GM21786 (cell line): Measurements from ENCODE around the gene MGMT.

Experiments
- ATAC-seq: cut with Tn5 transposase; IDR thresholded peaks from one replicate; pipeline ENCODE4 v1.9.1; 2021; ENCODE audit not compliant: unreplicated experiment

The MGMT gene

DNA sequence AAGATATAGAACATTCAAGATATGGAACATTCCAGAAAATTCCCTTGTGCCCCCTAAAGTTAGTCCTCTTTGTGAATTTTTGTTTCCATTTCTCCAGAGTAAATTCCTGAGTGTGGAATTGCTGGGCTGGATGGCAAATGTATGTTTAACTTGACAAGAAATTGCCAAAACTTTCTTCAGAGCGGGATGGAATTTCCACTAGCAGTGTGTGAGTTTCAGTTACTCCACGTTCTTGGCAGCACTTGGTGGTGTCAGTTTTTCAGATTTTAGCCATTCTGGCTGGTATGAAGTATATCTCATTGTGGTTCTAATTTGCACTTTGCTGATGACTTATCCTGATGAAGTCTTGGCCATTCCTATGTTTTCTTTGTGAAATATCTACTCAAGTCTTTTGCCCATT lies 71.2 kb downstream of the MGMT start:
- no peak for ATAC-seq

DNA sequence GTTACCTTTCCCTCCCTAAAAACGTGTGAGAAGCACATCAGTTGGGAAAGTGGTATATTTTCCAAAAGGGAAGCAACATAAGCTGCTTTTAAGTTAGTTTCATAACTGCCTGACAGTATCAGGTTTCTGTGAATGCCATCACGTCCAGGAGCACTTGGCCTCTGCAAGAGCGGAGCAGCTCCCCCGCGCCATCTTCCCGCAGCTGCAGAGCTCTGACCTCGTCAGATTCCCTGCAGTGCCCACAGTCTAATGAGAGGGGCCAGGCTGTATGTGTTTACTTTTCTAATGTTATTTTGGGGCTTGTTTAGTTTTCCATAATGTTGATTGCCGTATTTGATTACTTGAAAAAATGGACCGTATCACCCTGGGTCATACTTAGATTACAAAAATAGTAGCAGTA lies 74.2 kb downstream of the MGMT start:
- no peak for ATAC-seq

DNA sequence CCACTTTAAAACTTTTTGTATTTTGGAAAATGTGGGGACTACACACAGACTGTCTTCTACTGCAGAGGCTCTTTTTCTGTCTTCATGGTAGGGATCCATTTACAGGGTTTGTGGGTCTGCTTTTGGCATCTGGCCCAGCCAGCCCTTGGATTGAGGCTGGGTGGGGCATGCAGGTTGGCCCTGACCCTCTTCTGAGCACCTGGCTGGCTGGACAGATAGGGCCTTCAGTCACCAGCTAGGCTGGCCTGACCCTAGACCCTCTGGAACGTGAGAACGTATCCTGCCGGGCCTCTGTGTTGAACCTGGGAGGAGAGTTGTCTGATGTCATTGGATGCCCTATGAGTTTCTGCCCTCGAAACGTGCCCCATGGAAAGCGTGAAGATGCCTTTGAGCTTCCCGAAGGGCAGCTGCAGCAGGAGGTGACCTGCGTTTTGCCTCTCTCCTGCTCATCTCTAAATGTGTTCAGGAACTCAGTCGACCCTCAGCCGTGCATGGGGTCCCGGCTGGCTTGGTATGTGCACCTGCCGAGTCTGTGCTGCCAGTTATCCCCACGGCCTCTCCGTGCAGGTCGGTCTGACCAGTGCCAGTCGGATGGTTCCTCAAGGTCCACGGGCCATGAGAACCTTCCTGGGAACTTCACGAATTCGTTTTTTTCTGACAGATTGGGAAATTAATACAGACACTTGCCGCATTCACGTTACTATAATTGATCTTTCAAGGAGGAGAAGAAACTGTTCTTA lies 74.9 kb downstream of the MGMT start:
- ATAC-seq, result no peak

DNA sequence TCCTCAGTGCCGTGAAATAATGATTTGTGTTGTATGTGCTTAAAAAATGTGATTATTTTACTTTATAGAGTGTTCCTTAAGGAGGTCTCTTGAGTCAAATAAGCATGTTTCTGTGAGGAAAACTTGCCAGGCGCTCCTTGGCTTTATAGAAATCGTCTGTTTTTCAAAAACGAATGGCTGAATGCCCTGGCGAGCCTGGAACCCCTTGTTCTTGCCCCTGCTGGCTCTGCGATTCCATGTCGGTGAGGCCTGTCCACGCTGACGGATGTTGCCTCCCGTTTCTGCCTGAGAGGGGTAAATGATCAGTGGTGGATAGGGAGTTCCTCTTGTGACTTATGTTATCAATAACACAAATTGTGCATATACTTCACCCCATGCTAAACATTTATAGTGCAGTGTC lies 75.5 kb downstream of the MGMT start:
- no peak for ATAC-seq

DNA sequence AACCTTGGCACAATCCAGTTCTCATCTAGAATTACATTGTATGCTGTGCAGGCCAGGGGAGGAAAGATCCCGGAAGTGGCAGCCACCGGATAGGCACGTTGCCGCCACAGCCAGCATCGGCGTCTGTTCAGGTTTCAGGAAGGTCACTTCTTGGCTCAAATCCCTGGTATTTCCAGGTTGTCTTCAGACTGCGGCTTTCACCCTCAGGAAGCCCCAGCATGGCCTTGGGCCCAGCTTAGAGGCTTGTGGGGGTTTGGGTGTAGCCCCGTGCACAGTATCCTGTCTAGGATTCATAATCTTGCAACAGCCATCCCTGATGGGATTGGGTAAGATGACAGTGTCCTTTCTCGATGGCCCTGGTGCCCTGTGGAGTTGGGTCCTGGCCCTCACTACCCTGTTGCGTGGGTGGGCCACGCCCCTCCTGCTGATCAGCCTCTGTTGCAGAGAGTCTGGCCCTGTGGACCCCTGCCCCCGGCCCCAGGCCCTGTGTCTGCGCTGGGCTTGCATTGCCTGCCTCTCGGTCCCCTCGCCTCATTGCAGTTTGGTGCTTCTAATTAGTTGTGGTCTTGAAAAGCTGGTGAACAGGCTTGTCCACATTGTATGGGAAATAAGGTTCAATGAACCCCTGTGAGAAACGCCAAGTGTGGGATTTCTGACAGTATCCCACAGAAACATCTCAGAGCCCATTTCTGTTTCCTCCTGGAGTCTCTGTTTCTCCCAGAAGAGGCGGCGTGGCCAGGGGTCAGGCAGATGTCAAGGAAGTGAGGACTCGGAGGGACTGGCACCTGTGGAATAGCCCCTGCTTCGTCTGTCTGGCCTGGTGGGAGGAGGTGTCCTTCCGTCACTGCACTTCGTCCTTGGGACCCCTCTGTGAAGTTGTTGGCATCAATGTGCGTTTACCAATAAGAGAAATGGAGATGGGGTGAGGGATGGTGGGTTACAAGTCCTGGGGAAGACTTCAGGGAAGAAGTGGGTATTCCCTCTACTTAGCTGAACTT lies 77.5 kb downstream of the MGMT start:
- no peak for ATAC-seq

DNA sequence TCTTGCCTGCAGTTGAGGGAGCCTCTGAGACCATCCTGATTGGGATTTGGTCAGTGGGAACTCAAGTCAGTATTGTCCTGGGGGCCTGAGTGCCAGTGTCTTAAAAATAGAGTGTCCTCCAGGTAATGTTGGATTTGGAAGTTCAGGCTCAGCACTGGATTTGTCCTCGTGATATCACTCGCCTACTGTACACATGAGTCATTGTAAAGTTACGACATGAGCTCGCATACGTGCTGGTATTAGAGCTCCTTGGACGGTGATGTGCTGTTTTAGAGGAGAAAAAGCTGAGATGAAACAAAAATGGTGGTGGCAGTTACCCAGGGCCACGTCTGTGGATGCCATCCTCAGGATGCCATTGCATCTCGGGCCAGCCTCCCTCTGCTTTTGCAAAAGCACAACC lies 78.2 kb downstream of the MGMT start:
- no peak for ATAC-seq

DNA sequence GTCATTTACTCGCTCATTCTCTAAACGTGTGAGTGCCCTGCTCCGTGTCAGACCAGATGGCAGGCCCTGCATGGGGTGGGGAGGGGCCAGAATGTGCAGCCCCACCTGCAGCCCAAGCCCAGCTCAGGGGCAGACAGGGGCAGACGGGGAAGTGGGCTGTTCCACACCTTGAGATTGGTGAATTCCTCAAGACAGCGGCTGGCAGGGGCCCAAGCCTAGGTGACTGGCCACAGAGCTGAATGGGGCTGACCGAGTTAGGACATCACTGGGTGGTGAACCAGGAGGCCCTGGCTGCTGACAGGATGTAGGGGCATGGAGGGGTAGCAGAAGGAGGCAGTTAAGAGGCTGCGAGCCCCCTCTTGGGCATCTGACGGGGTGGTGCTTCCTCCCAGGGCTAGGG lies 79.1 kb downstream of the MGMT start:
- no peak for ATAC-seq

DNA sequence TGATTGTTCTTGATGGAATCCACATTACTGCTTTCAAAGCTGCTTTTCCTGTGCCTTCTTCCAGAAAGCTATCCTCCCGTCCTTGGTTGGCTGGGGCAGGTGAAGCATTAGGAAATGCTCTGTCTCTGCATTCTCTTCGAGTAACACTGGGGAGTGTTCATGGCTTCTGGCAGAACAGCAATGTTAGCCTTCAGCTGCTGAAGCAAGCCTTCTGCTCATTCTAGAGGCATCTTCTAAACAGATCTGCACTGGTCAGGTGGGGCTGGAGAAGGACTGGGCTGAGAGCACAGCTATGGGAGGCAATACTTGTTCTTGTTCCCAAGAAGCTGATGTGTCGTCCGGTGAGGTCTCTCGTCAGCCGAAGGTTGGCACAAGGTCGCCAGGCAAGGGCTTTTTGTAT lies 80.6 kb downstream of the MGMT start:
- no peak for ATAC-seq

DNA sequence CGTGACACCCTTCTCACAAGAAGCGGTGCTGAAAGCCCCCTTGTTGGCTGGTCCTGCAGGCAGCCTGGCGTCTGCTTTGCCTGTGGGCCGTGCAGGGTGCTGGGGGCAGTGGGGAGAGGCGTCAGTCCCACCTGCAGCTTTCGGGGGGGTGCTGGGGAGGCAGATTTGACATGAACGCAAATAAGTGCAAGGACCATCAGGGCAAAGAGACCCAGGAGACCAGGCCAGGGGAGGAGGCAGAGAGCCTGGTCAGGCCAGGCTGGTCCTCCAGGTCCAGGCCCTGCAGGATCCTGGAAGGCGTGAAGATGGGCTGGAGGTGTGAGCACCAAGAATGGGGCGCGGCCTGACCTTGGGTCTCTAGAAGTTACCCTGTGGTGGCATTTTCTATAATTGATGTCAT lies 81.6 kb downstream of the MGMT start:
- no peak for ATAC-seq

DNA sequence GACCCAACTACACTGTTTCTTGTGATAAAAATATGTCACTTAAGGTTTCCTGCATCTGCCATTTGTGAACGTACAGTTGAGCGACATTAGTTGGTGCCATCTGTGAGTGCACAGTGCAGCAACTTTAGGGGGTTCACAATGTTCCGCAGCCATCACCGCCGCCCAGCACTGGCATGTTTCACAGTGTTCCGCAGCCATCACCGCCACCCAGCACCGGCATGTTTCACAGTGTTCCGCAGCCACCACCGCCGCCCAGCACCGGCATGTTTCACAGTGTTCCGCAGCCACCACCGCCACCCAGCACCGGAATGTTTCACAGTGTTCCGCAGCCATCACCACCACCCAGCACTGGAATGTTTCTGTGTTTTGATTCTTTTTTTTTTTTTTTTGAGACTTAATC lies 83.0 kb downstream of the MGMT start:
- ATAC-seq, result no peak

DNA sequence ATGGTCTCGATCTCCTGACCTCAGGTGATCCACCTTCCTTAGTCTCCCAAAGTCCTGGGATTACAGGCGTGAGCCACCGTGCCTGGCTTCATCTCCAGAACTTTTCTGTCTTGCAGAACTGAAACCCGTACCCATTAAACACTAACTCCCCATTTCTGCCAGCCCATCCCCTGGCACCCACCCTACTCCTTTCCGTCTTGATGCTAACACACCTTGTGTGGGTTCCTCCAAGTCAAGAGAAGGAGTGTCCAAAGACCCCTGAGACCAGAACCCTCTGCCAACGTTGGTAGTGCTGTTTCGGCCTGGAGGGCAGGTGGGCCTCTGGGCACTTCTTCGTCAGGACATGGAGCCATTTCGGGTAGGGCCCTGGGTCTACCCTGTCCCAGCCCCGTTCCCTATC lies 83.6 kb downstream of the MGMT start:
- ATAC-seq, result no peak

DNA sequence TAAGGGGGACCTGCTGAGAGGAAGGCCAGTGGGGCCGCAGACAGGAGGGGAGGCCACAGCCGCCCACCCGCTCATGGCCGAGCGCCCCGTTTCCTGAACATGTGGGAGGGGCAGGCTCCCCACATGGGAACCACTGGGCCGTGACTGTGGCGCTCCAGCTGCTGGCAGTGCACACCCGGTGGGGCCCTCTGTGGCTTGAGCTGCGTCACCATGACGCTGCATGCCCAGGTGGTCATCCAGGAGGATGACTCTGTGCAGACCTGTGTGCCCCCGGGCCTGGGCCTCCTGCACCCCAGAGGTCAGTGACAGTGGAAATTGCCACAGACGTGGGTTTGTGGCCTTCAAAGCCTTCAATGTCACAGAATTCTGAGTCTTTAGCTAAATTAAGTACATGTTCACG lies 85.1 kb downstream of the MGMT start:
- ATAC-seq, result peak; percentile 73

DNA sequence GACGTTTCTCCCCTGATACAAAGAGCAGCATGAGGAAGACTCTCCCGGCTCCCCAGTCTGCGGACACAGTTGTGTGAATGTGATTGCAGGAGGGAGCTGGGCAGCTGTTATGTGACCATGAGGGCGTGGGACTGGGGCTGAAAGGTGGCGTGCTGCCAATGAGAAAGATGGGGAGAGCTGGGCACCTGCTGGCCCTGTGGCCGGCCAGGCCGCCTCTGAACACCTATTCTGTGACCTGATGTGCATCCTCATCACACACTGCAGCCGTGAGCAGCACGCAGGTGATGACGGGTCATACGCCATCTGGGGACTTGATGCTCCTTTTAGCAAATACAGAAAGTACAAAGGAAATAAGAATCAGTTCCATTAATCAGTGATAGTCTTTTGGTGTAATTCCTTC lies 86.9 kb downstream of the MGMT start:
- no peak for ATAC-seq

DNA sequence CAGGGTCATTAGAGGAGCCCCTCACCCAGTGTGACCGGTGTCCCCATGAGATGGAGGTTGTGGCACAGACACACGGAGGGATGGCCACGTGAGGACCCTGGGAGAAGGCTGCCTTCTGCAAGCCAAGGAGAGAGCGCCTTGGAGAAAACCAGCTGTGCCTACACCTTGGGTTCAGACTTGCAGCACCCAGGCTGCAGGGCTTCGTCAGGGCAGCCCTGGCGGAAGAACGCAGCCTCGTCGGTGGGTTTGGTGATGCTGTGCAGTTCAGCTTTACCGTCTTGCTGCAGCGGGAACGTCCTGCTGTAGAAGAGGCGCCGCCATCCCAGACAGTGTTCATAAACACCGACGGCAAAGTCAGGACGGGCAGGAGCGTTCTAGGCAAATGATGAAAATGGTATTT lies 89.3 kb downstream of the MGMT start:
- no peak for ATAC-seq

DNA sequence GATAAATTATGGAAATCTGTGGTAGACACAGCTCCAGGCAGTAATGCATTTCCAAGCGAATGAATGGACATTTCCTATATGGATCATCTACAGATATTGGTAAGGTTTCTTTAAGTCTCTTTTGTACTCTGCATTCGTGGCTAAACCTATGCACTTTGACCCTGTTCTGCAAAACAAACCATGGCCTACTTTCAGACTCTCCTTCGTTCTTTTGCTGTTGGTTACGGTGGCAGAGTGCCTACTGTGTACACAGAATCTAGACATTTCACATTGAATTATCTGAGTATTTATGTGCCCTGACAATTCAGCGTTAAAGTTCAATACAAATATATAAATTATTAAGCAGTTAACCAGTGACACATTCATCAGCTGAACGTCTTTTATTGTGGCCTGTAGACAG lies 93.3 kb downstream of the MGMT start:
- ATAC-seq, result no peak

DNA sequence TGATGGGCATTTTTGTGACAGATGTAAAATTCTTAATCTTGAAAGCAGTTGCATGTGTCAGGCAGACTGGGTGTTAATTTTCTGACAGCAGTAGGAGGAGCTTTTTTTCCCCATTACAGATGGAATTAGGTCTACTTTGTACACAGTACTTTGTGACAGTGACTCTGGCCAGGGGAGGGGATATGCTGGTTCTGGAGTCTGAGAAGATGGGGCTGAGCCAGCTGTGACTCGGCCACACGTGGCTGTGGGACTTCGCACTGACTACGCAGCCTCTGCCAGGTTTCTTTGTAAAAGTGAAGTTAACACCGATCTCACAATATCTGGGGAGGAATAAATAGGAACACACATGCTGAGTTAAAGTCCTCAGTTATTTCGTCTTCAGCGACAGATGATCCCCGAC lies 95.4 kb downstream of the MGMT start:
- ATAC-seq, result no peak

DNA sequence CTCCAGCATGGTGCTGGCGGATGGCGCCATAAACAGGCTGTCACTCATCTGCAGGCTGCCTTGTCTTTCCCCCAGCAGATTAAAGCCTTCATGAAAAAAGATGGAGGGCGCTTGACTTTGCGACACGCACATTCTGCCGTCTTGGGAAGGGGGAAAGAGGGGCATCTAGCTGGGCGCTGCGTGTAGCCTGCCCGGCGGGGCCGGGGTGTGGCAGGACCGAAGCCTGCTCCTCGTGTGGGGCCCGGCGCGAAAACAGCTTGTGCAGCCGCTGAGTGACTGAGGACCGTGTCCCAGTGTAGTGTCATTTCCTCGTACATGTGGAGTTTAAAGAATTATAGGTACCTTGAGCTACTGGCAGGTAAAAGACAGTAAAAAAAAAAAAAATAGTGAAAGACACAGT lies 97.9 kb downstream of the MGMT start:
- ATAC-seq, result no peak

DNA sequence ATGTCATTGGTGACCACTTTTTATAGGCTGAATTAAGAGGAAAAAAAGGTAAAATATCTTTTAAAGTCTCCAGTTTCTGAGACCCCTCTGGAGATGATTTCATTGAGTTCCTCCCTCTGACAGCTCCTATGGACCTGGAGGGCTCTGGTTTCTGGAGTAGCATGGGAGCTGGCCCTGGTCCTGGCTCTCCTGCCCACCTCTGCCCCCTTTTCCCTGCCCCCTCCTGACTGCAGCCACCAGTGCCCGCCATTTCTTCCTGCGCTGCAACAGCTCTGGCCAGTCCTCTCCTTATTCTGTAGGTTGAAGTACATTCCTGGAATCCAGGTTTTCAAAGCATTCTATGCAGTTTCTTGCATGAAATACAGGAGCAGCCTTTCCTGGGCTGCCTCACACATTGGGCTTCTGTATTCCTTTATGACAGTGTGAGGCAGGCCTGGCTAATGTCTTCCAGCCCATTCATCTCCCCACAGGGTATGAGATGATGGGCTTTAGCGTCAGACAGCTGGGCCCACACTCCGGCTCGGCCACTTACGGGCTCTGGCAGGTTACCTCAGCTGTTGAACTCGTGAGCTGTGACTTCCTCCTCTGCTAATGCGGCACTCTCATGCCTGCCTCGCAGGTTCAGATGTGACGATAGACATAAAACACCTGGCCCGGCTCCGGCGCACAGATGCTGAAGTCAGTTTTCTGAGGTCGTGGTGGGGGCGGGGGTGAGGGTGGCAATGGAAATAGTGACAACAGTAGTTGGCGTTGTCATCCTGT lies 101.7 kb downstream of the MGMT start:
- ATAC-seq, result no peak

DNA sequence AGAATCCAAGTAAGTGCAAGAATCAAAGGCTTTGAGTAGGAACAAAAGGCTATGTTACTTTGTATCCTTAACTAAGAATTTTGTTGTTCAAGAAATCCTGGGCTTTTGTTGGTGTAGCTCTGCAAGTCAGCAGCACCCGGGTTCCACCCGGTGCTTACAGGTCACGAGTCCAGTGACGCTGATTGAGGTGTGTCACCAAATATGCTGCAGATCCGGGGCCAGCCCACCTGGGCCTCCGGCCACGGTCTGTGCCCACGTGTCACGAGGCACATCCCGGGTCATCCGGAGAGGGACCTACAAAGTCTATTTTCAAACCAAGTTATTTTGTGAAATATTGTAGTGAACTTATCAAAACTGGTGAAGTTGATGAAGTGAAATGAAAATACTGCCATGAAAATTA lies 103.1 kb downstream of the MGMT start:
- no peak for ATAC-seq

DNA sequence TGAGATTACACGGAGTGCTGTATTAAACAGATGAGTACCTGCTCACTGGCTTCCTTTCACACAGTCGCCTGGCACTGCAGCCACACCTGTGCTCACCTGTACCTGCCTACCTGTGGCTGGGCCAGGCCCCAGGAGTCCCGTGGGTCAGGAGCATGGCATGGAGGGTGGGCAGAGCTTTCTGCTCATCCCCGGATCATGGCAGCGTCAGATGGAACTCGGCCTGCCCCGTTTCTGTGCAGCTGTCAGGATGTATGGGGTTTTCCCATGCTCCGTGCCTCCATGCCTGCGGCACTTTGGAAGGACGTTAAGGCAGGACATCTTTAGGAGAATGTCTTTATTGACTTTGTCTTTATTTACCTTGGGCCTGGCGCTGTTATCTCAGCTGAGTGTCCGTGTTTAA lies 112.2 kb downstream of the MGMT start:
- ATAC-seq, result no peak

DNA sequence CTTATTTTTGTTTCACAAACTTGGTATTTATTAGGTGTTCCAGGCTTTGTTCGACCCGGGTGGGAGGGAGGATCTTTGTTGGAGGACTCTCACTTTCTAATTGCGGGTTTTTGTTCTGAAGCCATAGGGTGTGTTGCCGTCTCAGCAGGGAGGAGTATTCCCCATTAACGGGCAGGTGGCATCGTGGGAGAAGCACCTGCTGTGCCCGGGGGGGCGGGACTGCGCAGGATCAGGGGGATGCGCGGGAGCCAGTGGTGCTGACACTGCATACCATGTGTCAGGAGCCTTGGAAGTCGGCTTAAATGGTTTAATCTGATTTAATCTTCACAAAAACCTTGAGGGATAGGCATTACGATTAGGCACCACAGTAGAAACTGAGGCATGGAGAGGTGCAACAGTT lies 113.0 kb downstream of the MGMT start:
- no peak for ATAC-seq

DNA sequence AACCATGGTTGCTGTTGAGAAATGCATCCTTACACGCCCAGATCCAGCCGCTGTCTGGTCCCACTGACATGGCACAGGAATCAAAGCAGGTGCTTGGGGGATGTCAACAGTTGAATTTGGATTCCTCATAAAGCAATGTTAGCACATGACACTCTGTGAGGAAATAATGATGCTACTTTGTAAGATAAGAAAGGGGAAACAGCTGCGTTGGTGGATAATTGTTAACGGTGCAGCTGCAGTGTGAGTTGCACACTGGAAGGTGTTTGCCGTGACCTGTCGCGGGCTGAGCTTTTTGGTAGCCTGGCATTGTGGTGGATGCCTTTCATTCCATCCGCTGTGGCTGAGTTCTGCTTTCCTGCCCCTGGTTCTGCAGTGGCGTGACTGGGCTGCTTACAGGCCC lies 113.9 kb downstream of the MGMT start:
- no peak for ATAC-seq
